ENCODE data around the gene KMT5C. TPM values are rescaled to one million over a fixed set of nuclear protein-coding genes. Genes with fewer than 3 reads are reported as not detected.

KMT5C gene
- total and polyA plus RNA-seq, 8 donors, result 12.9 to 27.6 (median 21.8) TPM

DNA sequence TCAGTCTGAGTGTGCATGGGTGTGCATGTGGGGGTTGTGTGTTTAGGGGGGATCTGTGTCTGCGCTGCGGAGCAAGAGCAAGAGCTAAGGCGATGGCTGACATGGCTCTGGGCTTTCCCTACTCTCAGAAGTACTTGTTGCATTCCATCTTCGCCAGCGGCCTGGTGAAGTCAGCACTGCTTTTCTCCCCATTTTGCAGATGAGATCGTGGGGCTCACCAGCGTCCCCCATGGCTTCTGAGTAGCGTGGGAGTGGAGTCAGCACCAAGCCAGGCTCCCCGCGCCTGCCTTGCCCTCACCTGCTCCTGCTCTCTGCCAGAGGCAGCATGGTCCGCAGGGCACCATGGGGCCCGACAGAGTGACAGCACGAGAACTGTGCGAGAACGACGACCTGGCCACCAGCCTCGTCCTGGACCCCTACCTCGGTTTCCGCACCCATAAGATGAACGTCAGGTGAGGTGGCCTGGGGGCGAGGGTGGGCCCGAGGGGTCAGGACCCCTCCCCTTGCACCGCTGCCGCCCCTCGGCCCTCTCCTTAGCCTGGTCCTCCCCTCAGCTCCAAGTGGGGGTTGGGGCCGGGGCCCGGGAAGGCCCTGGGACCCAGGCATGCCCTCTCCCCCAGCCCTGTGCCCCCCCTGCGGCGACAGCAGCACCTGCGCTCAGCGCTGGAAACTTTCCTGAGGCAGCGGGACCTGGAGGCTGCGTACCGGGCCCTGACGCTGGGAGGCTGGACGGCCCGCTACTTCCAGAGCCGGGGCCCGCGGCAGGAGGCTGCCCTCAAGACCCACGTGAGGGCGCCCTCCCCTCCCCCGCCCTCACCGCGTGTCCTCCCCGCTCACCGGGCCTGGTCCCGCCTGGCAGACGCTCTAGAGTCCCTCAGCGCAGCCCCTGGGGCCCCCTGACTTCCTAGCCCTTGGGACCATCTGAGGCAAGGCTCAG lies 2.2 kb downstream of the KMT5C start:
- TF ChIP-seq, protein P1, sequence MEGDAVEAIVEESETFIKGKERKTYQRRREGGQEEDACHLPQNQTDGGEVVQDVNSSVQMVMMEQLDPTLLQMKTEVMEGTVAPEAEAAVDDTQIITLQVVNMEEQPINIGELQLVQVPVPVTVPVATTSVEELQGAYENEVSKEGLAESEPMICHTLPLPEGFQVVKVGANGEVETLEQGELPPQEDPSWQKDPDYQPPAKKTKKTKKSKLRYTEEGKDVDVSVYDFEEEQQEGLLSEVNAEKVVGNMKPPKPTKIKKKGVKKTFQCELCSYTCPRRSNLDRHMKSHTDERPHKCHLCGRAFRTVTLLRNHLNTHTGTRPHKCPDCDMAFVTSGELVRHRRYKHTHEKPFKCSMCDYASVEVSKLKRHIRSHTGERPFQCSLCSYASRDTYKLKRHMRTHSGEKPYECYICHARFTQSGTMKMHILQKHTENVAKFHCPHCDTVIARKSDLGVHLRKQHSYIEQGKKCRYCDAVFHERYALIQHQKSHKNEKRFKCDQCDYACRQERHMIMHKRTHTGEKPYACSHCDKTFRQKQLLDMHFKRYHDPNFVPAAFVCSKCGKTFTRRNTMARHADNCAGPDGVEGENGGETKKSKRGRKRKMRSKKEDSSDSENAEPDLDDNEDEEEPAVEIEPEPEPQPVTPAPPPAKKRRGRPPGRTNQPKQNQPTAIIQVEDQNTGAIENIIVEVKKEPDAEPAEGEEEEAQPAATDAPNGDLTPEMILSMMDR (IDR thresholded peaks at IDR 0.05), result no peak
- Histone ChIP-seq H3K36me3 (peaks cover 0 to 40% of the 10 kb centered on the region in 2 donors), H3K27me3 (no peaks in the 10 kb centered on the region), H3K27ac (no peak overlapping the region), H3K9me3 (no peaks in the 10 kb centered on the region), H3K4me3 (no peak overlapping the region), H3K4me1 (peaks cover 8 to 24% of the 10 kb centered on the region in 2 donors)
- no peak for DNase-seq
- intact Hi-C loops (cut with DNase I), result no loop called here
- no peak for ATAC-seq

DNA sequence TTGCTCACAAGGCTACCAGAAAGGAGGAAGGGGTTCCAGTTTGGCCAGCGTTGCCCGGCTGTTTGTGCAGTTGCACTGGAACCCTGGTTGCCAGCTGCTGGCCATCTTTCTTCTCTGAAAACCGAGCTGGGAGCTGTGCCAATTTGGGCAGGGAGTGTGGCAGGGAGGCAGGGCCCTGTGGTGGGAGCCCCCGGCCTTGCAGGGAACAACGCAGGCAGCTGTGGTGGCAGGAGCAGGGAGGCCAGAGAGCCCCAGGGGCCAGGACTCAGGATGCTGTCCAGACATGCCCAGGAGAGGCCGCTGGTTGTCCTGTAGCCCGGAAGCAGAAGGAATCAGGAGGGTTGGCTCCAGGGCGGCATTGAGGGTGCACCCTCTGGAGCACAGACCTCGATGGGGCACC lies 4.8 kb downstream of the KMT5C start:
- ATAC-seq, result no peak
- Histone ChIP-seq H3K27me3 (no peaks in the 10 kb centered on the region), H3K36me3 (peaks cover 0 to 49% of the 10 kb centered on the region in 2 donors), H3K4me3 (no peak overlapping the region), H3K27ac (no peak overlapping the region), H3K9me3 (no peaks in the 10 kb centered on the region), H3K4me1 (peaks cover 4 to 18% of the 10 kb centered on the region in 2 donors)
- DNase-seq, result no peak
- TF ChIP-seq, protein P1 (IDR thresholded peaks at IDR 0.05), result no peak
- intact Hi-C loops (cut with DNase I), result no loop called here

DNA sequence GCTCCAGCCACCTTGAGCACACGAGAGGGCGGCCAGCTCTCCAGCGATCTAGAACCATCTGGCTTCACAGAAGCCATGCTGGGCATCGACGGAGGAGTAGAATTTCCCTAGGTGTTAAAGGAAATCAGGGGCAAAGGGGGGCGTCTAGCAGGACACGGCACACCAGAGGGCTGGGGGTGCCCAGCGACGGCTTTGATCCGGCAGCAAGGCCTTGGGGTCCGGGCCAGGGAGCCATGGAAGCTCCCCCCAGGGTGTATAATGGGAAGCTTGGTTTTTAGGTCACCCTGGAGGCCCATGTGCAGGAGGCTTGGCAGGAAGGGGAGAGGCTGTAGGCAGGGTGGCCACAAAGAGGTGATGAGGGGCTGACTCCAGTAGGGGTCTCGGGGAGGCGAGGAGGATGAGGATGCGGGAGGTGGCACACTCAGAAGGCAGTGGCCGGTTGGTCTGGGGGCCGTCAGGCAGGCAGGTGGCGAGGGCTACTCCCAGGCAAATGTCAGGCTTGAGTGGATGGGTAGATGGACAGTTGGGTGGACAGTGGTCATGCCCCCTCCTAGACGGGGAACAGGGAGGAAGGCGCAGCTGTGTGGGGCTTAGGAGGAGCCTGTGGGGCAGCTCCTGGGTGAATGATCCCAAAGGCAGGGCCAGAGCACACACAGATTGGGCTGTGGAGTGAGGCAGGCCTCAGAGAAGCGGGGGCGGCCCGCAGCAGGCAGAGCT lies 5.6 kb downstream of the KMT5C start:
- no peak overlapping the region for H3K27ac ChIP-seq
- no peak for ATAC-seq
- no peaks in the 10 kb centered on the region for H3K9me3 ChIP-seq
- intact Hi-C loops (cut with DNase I), result no loop called here
- H3K4me1 ChIP-seq, result peaks cover 4 to 14% of the 10 kb centered on the region in 2 donors
- H3K36me3 ChIP-seq, result peaks cover 0 to 49% of the 10 kb centered on the region in 2 donors
- TF ChIP-seq, protein P1 (IDR thresholded peaks at IDR 0.05), result no peak
- DNase-seq, result no peak
- no peak overlapping the region for H3K4me3 ChIP-seq
- H3K27me3 ChIP-seq, result peaks cover 0 to 5% of the 10 kb centered on the region in 2 donors

- TF ChIP-seq, protein P1 (IDR thresholded peaks at IDR 0.05), result no peak
- Histone ChIP-seq H3K4me1 (peaks cover 0 to 6% of the 10 kb centered on the region in 2 donors), H3K4me3 (no peak overlapping the region), H3K27ac (no peak overlapping the region), H3K27me3 (peaks cover 0 to 13% of the 10 kb centered on the region in 2 donors), H3K9me3 (no peaks in the 10 kb centered on the region), H3K36me3 (peaks cover 0 to 49% of the 10 kb centered on the region in 2 donors)
- intact Hi-C loops (cut with DNase I), result no loop called here
- no peak for DNase-seq
- no peak for ATAC-seq
Measured at GRCh38 chr19:55345818-55346724, 6.4 kb downstream of the KMT5C start.
